Keratinocyte (primary cell): ENCODE measurements around the gene KRTAP21-3.

Experiments
- EZH2 ChIP-seq: IDR thresholded peaks from one replicate; pipeline ENCODE4 v1.6.1; 2012; ENCODE audit warnings: inconsistent platforms, mild to moderate bottlenecking, low read length, moderate library complexity
- TF ChIP-seq, protein P1 (sequence below), 3 experiments: IDR thresholded peaks in 1 of 3; conservative IDR thresholded peaks in 1 of 3; optimal IDR thresholded peaks in 1 of 3; 2 replicates in 2 of 3; 3 replicates in 1 of 3; pipeline versions ENCODE3 to v1.5.1; 2011; ENCODE audit warnings: low read length in 3 of 3, mild to moderate bottlenecking in 3 of 3, moderate library complexity in 2 of 3, control low read depth in 1 of 3, inconsistent platforms in 1 of 3; ENCODE audit not compliant: insufficient read depth in 2 of 3; ENCODE audit errors: extremely low read depth in 1 of 3

DNA sequence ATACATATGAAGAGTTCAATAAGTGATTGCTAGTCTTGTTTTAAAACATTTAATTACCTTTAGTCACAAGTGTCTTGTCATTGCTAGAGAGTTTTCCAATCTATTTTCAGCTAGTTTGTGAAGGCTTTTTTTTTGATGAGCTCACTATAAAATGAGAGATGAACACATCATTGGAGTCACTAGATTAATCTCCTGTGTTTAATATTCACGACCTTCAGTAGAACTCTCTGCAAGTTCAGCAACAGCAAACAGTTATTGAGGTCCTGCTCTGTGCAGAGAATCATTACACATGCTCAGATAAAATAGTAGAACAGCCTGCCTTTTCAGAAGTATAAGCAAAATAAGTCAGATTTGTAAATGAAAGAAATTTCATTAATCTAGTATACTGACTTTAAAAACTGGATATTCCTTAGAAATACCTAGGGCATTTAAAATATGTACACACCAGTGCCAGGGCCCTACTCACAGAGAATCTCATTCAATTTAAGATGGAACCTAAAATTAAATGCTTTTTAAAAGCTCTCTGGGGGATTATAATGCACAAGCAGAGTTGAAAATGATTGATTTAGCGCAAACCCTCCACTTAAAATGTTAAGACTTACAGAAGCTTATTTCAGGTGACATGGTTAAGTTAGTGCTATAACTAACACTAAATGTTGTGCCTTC is 45.5 kb downstream of the KRTAP21-3 start:
- TF ChIP-seq EZH2: no peak
- TF ChIP-seq, protein P1, sequence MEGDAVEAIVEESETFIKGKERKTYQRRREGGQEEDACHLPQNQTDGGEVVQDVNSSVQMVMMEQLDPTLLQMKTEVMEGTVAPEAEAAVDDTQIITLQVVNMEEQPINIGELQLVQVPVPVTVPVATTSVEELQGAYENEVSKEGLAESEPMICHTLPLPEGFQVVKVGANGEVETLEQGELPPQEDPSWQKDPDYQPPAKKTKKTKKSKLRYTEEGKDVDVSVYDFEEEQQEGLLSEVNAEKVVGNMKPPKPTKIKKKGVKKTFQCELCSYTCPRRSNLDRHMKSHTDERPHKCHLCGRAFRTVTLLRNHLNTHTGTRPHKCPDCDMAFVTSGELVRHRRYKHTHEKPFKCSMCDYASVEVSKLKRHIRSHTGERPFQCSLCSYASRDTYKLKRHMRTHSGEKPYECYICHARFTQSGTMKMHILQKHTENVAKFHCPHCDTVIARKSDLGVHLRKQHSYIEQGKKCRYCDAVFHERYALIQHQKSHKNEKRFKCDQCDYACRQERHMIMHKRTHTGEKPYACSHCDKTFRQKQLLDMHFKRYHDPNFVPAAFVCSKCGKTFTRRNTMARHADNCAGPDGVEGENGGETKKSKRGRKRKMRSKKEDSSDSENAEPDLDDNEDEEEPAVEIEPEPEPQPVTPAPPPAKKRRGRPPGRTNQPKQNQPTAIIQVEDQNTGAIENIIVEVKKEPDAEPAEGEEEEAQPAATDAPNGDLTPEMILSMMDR (optimal IDR thresholded peaks at IDR 0.05 in 1 of 3, IDR thresholded peaks at IDR 0.05 in 1 of 3, conservative IDR thresholded peaks at IDR 0.05 in 1 of 3; ENCODE audit: extremely low read depth in 1 of 3, insufficient read depth in 2 of 3, low read length in 3 of 3): no peak
